AG09309 (cell line): ENCODE measurements around the gene TTC6.

Experiments used
- DNase-seq: peaks from one replicate; pipeline ENCODE4 v3.0.0-alpha.2; 2010; ENCODE audit warnings: low read depth
- H3K4me3 ChIP-seq: 2 replicates; pipeline ENCODE4 v1.5.1; 2011; ENCODE audit warnings: mild to moderate bottlenecking, low read depth, low read length, moderate library complexity; ENCODE audit not compliant: control insufficient read depth
- CTCF ChIP-seq: IDR thresholded peaks from 2 replicates; pipeline ENCODE4 v1.5.1; 2011; ENCODE audit warnings: mild to moderate bottlenecking, low read depth, low read length, inconsistent platforms; ENCODE audit not compliant: insufficient read depth, control insufficient read depth; ENCODE audit errors: missing control alignments

Gene TTC6

GRCh38 chr14:37589715-37590427 is 5.6 kb upstream of the TTC6 start:
- no peak for TF ChIP-seq CTCF
- no peak overlapping the region for H3K4me3 ChIP-seq
- DNase-seq: no peak

GRCh38 chr14:37590428-37591139 is 4.8 kb upstream of the TTC6 start:
- TF ChIP-seq CTCF: no peak
- no peak overlapping the region for H3K4me3 ChIP-seq
- DNase-seq: no peak

- TF ChIP-seq CTCF: no peak
- no peak overlapping the region for H3K4me3 ChIP-seq
- no peak for DNase-seq
Measured at GRCh38 chr14:37591311-37591940, 4.0 kb upstream of the TTC6 start.

GRCh38 chr14:37591941-37592481 is 3.4 kb upstream of the TTC6 start:
- H3K4me3 ChIP-seq: no peak overlapping the region
- TF ChIP-seq CTCF: no peak

GRCh38 chr14:37592482-37593408 is 2.7 kb upstream of the TTC6 start:
- H3K4me3 ChIP-seq: no peak overlapping the region
- no peak for DNase-seq
- no peak for TF ChIP-seq CTCF

More at GRCh38 chr14:37591941-37592481, 3.4 kb upstream of the TTC6 start:
- DNase-seq: no peak
